ENCODE results near the gene VWF. TPM values are rescaled to one million over a fixed set of nuclear protein-coding genes. Genes with fewer than 3 reads are reported as not detected.
"Not testable (repeated sequence)": the region's sequence is repeated elsewhere in the genome, so short reads cannot be mapped to it uniquely, and the experiment has no call there.

VWF gene
- polyA plus RNA-seq, 1 donor = 41.9 TPM

GRCh38 chr12:6036509-6036908 lies 88.0 kb downstream of the VWF start:
- no peak for DNase-seq (ENCODE audit: low read depth)

- DNase-seq (ENCODE audit: low read depth) = no peak
These were observed 89.9 kb downstream of the VWF start for GRCh38 chr12:6034596-6034995.

GRCh38 chr12:6033546-6033945 lies 90.9 kb downstream of the VWF start:
- no peak for DNase-seq (ENCODE audit: low read depth)

- no peak for DNase-seq (ENCODE audit: low read depth)
These were observed 91.7 kb downstream of the VWF start for GRCh38 chr12:6032726-6033125.

- DNase-seq (ENCODE audit: low read depth) = no peak
These were observed 93.5 kb downstream of the VWF start for GRCh38 chr12:6031001-6031400.

GRCh38 chr12:6030081-6030480 lies 94.4 kb downstream of the VWF start:
- no peak for DNase-seq (ENCODE audit: low read depth)

- no peak for DNase-seq (ENCODE audit: low read depth)
These were observed 95.1 kb downstream of the VWF start for GRCh38 chr12:6029401-6029800.

GRCh38 chr12:6026998-6027397 lies 97.5 kb downstream of the VWF start:
- DNase-seq (ENCODE audit: low read depth) = no peak

- not testable (repeated sequence) for DNase-seq (ENCODE audit: low read depth)
These were observed 98.7 kb downstream of the VWF start for GRCh38 chr12:6025703-6026298.

- not testable (repeated sequence) for DNase-seq (ENCODE audit: low read depth)
These were observed 100.4 kb downstream of the VWF start for GRCh38 chr12:6024066-6024465.

- DNase-seq (ENCODE audit: low read depth) = no peak
These were observed 103.5 kb downstream of the VWF start for GRCh38 chr12:6020930-6021329.

- not testable (repeated sequence) for DNase-seq (ENCODE audit: low read depth)
These were observed 104.0 kb downstream of the VWF start for GRCh38 chr12:6020511-6020910.

- not testable (repeated sequence) for DNase-seq (ENCODE audit: low read depth)
These were observed 105.2 kb downstream of the VWF start for GRCh38 chr12:6019256-6019655.

- DNase-seq (ENCODE audit: low read depth) = no peak
These were observed 106.2 kb downstream of the VWF start for GRCh38 chr12:6018265-6018664.

GRCh38 chr12:6016756-6017155 lies 107.7 kb downstream of the VWF start:
- no peak for DNase-seq (ENCODE audit: low read depth)

GRCh38 chr12:6016004-6016403 lies 108.5 kb downstream of the VWF start:
- not testable (repeated sequence) for DNase-seq (ENCODE audit: low read depth)

- DNase-seq (ENCODE audit: low read depth) = not testable (repeated sequence)
These were observed 109.2 kb downstream of the VWF start for GRCh38 chr12:6015271-6015670.

GRCh38 chr12:6010631-6011350 lies 113.7 kb downstream of the VWF start:
- not testable (repeated sequence) for DNase-seq (ENCODE audit: low read depth)

- no peak for DNase-seq (ENCODE audit: low read depth)
These were observed 127.2 kb downstream of the VWF start for GRCh38 chr12:5997260-5997659.

GRCh38 chr12:5996459-5996858 lies 128.0 kb downstream of the VWF start:
- no peak for DNase-seq (ENCODE audit: low read depth)

- no peak for DNase-seq (ENCODE audit: low read depth)
These were observed 134.8 kb downstream of the VWF start for GRCh38 chr12:5989621-5990020.

GRCh38 chr12:5988659-5989116 lies 135.8 kb downstream of the VWF start:
- peak; percentile 13 for DNase-seq (ENCODE audit: low read depth)

- DNase-seq (ENCODE audit: low read depth) = no peak
These were observed 136.4 kb downstream of the VWF start for GRCh38 chr12:5988088-5988487.
